Choroid plexus epithelial cell (primary cell): Measurements from ENCODE around the gene MMP26.
A peak's percentile ranks its signal among the peaks of the same experiment; 100 is the strongest.

Experiments
- DNase-seq: peaks from one replicate; pipeline ENCODE4 v3.0.0-alpha.2; 2010; ENCODE audit warnings: low read depth
- H3K4me3 ChIP-seq: 2 replicates; pipeline ENCODE4 v1.5.1; 2011; ENCODE audit warnings: low read depth, mild to moderate bottlenecking, control low read depth, low read length, moderate library complexity
- CTCF ChIP-seq: conservative IDR thresholded peaks from 2 replicates; pipeline ENCODE4 v1.5.1; 2011; ENCODE audit warnings: low read depth, mild to moderate bottlenecking, control low read depth, inconsistent platforms, low read length, moderate library complexity

Gene MMP26

GRCh38 chr11:4704054-4704789 is at the start of gene MMP26:
Gene MMP26 (plus strand): TSS chr11:4704784.
- DNase-seq: no peak
- TF ChIP-seq CTCF: no peak
- no peak within 1 kb of the TSS for H3K4me3 ChIP-seq

GRCh38 chr11:4658629-4659445 is 45.7 kb upstream of the MMP26 start:
- no peak for TF ChIP-seq CTCF
- DNase-seq: peak; percentile 14
- no peak overlapping the region for H3K4me3 ChIP-seq

GRCh38 chr11:4662876-4663275 is 41.7 kb upstream of the MMP26 start:
- no peak for TF ChIP-seq CTCF
- no peak for DNase-seq
- H3K4me3 ChIP-seq: no peak overlapping the region

- TF ChIP-seq CTCF: no peak
- no peak for DNase-seq
- no peak overlapping the region for H3K4me3 ChIP-seq
These were observed 40.4 kb upstream of the MMP26 start for GRCh38 chr11:4664183-4664582.

- no peak for DNase-seq
- no peak for TF ChIP-seq CTCF
- H3K4me3 ChIP-seq: no peak overlapping the region
These were observed 39.8 kb upstream of the MMP26 start for GRCh38 chr11:4664786-4665185.

GRCh38 chr11:4665424-4665823 is 39.2 kb upstream of the MMP26 start:
- no peak for DNase-seq
- H3K4me3 ChIP-seq: no peak overlapping the region
- no peak for TF ChIP-seq CTCF
